ENCODE results near the gene MINDY4.

GRCh38 chr7:30906515-30907240 is 135.5 kb downstream of the MINDY4 start:
- TF ChIP-seq CTCF (conservative IDR thresholded peaks at IDR 0.05 in 1 of 2, IDR thresholded peaks at IDR 0.05 in 1 of 2; ENCODE audit: extremely low read depth in 1 of 2, insufficient read depth in 1 of 2, low read depth in 1 of 2, low read length in 2 of 2) (no peak), EZH2 (IDR thresholded peaks at IDR 0.05; ENCODE audit: borderline replicate concordance, low read length) (no peak)
